AG20443 (cell line): ENCODE data around the gene TNPO3.
"Not testable (repeated sequence)": the region's sequence is repeated elsewhere in the genome, so short reads cannot be mapped to it uniquely, and the experiment has no call there.

ENCODE experiments used
- DNase-seq: peaks from one replicate; pipeline ENCODE4 v3.0.0; 2012; ENCODE audit warnings: low spot score, mixed read lengths

TNPO3 gene

GRCh38 chr7:128961030-128961659 is 93.8 kb downstream of the TNPO3 start:
- DNase-seq = no peak

DNA sequence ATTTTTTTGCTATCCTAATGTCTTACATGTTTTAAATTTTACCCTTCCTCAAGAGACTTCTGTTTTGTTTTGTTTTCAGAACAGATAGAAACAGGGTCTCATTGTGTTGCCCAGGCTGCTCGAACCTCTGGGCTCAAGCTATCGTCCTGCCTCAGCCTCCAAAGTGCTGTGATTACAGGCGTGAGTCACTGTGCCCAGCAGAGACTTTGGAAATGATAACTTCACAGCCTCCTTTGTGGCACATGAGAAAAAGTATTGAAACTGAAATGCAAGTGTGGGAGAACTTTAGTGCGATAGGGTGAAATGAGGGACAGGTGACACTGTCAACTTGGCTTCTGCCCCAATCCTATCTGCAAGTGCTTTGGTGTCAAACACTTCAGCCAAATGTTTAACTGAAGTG is 95.6 kb downstream of the TNPO3 start:
- no peak for DNase-seq

- DNase-seq = no peak
Measured at GRCh38 chr7:128955981-128956380, 98.9 kb downstream of the TNPO3 start.

DNA sequence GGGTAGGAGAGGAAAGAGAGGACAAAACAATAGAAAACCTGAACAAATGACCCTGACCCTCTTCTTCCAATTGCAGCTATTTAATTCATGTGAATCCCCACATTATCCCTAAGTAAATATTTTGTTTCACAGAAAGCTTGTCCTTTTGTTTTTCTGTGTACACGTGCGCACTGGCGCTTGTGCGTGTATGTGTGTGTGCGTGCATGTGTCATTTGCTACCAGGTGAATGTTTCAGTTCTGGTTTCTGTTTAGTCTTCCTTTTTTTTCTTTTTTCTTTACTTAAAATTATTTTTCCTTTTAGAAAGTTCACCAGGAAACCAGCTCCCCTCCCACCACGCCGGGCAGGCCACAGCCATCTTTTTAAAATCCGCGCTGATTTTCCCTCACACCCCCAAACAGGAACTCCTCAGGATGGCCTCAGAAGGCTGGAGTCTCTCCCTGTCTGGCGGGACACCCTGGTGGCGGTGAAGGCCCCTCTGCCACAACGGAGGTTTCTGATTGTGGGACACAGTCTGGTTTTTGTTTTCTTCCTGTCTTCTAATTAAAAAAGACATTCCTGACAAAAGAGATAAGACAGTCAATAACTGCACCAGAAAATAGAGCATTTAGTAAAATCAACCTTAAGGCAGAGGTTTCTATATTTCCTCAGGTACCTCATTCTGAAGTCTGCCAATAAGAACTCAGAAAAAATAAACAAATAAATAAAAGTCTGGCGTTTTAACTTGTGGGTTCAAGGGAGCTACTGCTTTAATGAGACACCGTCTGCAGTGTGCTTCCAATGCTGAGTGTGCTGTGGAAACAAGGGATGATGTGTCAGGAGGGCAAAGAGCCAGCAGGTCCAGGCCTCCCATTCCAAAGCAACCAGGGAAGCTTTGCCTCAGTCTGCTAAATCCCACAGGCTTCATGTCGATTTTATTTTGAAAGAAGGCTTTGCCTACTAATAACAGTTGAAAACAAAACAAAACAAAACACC is 99.8 kb downstream of the TNPO3 start:
- peak; percentile 92 for DNase-seq

- DNase-seq = no peak
Measured at GRCh38 chr7:128954150-128954549, 100.8 kb downstream of the TNPO3 start.

DNA sequence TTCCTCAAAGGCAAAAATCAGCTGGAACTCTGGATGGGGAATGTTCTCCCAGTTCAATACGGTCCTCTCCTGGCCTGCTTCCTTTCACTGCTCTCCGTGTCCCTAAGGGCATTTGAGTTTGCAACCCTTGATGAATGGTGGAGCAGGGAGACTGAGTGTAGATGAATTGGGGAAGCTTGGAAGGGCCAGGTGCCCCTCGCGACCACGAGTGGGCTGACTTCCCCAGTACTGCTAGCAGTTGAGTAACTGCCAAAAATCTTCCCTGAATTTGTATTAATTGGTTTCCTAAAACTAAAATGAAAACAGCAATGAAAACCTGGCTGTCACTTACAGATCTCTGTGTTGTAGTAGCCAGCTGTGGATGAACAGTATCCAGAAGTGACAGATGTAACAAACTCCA is 103.6 kb downstream of the TNPO3 start:
- no peak for DNase-seq

- no peak for DNase-seq
Measured at GRCh38 chr7:128948976-128949760, 105.7 kb downstream of the TNPO3 start.

DNA sequence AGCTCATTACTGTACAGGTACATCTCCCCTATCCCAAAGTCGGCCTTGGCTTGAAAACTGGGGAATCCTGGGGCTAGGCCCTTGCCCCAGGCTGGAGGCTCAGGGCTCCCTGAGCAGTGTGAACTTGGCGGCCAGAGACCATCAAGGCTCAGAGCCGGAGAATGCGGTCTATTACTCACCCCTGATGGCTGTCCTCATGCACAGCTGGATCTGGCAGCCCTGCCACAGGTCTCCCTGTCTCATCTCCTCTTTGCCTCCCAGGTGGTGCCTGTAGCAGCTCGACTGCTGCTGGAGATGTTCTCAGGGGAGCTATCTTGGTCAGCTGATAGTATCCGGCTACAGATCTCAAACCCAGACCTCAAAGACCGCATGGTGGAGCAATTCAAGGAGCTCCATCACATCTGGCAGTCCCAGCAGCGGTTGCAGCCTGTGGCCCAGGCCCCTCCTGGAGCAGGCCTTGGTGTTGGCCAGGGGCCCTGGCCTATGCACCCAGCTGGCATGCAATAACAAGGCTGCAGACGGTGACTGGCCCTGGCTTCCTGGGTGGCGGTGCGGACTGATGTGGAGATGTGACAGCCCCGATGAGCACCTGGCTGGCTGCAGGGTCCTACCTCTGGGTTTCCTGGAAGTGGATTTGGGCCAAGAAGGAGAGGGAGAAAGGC is 106.5 kb downstream of the TNPO3 start:
- no peak for DNase-seq

GRCh38 chr7:128947854-128948253 is 107.1 kb downstream of the TNPO3 start:
- peak; percentile 11 for DNase-seq

- DNase-seq = peak; percentile 21
Measured at GRCh38 chr7:128946936-128947830, 107.7 kb downstream of the TNPO3 start.

DNA sequence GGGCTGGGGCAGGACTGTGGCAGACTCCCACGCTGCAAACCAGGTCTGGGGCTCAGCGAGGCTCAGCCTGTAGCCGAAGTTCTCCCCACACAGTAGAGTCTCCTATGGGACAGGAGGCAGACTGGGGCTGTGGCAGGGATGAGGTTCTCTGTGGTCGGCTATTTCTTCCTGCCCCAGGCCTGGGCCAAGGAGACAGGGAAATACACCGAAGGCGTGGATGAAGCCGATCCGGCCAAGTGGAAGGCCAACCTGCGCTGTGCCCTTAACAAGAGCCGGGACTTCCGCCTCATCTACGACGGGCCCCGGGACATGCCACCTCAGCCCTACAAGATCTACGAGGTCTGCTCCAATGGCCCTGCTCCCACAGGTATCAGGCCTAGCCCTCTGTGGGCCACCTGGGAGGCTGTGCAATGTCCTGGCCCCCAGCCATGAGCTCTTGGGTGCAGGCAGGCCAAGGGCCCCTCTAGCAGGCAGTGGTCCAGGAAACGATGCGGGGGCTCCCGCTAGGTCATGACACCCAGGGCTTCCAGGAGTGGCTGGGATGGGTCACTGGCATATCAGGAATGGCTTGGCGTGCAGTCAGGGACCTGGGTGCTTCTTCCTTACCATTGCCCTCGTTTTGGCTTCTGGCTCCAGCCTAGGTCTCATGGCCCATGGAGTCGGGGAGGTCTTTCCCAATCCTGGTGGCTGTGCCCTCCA is 109.1 kb downstream of the TNPO3 start:
- no peak for DNase-seq

DNA sequence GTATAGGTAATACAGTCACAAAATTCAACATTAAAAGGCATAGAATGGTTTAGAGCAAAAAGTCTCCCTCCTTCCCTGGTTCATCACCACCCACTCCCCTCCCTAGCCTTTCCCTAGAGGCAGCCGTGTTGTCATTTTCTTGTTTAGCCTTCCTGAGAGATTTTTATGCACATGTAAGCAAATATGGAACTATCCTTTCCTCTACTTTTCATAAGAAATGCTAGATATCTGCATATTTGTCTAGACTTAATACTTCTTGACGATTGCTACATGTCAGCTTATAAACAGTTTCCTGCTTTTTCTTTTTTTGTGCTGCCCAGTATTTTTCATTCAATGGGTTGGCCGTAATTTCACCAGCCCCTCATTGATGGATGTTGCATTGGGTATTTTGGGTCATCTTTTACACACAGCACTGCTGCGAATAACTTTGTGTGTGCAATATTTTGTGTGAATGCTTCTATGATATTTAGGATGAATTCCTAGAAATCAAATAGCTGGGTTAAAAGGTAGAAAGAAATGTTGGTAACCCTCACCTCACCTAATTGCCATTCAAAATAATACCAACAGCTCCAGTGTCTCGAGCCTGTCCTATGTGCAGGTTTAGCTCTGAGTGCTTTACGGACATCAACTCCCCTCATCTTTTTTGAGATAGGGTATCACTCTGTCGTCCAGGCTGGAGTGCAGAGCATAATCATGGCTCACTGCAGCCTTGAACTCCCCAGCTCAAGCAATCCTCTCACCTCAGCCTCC is 110.2 kb downstream of the TNPO3 start:
- no peak for DNase-seq

DNA sequence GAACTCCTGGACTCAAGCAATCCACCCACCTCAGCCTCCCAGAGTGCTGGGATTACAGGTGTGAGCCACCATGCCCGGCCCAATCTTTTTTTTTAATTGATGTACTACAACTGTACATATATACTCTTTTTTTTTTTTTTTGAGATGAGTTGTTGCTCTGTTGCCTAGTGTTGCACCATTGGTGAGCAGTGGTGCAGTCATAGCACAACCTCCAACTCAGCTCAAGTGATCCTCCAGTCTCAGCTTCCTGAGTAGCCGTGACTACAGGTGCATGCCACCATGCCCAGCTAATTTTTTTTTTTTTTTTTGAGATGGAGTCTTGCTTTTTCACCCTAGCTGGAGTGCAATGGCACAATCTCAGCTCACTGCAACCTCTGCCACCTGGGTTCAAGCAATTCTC is 111.7 kb downstream of the TNPO3 start:
- not testable (repeated sequence) for DNase-seq

DNA sequence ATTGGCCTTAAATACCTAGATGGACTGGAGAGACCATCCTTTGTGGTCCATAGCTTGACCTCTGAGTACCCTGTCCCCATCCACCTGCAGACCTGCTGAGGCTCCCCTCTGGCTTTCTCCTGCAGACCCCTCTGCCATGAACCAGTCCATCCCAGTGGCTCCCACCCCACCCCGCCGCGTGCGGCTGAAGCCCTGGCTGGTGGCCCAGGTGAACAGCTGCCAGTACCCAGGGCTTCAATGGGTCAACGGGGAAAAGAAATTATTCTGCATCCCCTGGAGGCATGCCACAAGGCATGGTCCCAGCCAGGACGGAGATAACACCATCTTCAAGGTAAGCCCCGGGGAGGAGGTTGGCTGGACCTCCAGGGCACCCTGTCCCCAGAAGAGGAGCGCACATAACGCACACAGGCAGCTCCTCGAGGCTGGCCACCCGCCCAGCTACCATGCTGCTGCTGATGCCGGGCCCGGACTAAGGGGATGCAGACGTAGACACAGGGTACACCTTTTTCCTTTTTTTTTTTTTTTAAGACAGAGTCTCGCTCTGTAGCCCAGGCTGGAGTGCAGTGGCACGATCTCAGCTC is 112.9 kb downstream of the TNPO3 start:
- no peak for DNase-seq

GRCh38 chr7:128941323-128941890 is 113.5 kb downstream of the TNPO3 start:
- DNase-seq = no peak

DNA sequence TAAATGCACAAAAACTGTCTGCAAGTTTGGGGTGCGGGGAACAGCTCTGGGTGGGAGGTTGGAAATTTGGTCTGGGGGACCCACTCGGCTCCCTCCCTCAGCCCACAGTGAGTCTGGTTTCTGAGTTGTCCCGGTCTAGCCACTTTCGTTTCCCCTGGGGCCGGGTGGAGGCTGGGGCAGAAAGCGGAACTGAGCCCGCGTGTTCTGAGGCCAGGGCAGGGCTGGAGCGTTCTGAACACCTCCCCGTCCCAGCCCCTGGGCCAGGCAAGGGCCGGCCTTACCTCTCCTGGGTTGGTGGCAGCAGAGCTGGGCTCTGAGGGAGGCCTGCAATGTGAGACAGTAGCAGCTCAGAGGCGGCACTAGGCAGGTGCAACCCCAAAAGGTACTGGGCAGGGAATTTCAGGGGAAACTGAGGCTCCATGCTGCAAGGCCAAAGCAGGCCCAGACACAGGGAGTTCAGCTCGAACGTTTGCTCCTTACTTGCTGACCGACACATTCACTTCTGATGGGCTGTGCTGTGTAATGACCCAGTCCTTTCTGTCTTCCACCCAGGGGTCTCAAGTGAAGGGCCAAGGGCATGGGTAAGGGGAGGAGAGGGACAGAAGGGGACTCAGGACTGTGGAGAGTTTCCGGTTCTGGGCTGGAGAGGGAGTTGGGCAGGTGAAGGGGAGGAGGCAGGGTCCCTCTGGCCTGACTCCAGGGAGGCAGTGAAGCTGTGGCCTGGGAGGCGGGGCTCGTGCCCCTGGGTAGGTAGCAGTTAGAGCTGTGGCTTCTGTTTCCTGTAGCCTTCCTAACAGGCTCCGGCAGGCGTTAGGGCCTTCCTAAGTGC is 114.2 kb downstream of the TNPO3 start:
- no peak for DNase-seq

- no peak for DNase-seq
Measured at GRCh38 chr7:128939861-128940410, 115.0 kb downstream of the TNPO3 start.
